Thyroid gland (tissue), 4 donors: Measurements from ENCODE around the gene HOXB1. TPM values are rescaled to one million over a fixed set of nuclear protein-coding genes. Genes with fewer than 3 reads are reported as not detected.
A peak's percentile ranks its signal among the peaks of the same experiment; 100 is the strongest.

ENCODE experiments used
- DNase-seq, 2 donors: peaks; one replicate each; pipeline ENCODE4 v3.0.0-alpha.2; 2019
- H3K27ac ChIP-seq, 3 donors: fragments of 200-600 bp; sonication (generic); 1 replicate in 2 of 3; 2 replicates in 1 of 3; pipeline ENCODE4 v1.5.1; 2016 to 2019; ENCODE audit warnings: mild to moderate bottlenecking in 1 of 3, moderate library complexity in 1 of 3
- H3K27me3 ChIP-seq: fragments of 200-600 bp; sonication (generic); one replicate; pipeline ENCODE4 v1.5.1; 2019
- H3K36me3 ChIP-seq, 2 donors: fragments of 200-600 bp; sonication (generic); one replicate each; pipeline ENCODE4 v1.5.1; 2016 to 2019
- H3K4me1 ChIP-seq, 2 donors: fragments of 200-600 bp; sonication (generic); one replicate each; pipeline ENCODE4 v1.5.1; 2017 to 2019
- H3K4me3 ChIP-seq, 3 donors: fragments of 200-600 bp; sonication (generic); replicated peaks in 1 of 3; 1 replicate in 2 of 3; 2 replicates in 1 of 3; pipeline ENCODE4 v1.5.1; 2016; ENCODE audit warnings: mild to moderate bottlenecking in 1 of 3
- H3K9me3 ChIP-seq: fragments of 200-600 bp; sonication (generic); one replicate; pipeline ENCODE4 v1.5.1; 2017
- CTCF ChIP-seq, 6 experiments: fragments of 200-600 bp in 3 of 6; fragments of 450-650 bp in 3 of 6; sonication (generic) in 3 of 6; IDR thresholded peaks; one replicate each; pipeline ENCODE4 v1.5.1; 2016 to 2019; ENCODE audit warnings: antibody characterized with exemption in 6 of 6, mild to moderate bottlenecking in 2 of 6, inconsistent platforms in 1 of 6, moderate library complexity in 1 of 6
- POLR2A ChIP-seq, 2 donors: fragments of 450-650 bp; IDR thresholded peaks; one replicate each; pipeline ENCODE4 v1.6.1; 2017; ENCODE audit warnings: antibody characterized with exemption in 2 of 2, mild to moderate bottlenecking in 2 of 2, moderate library complexity in 1 of 2
- WGBS, 2 donors: methylation state at CpG; one replicate each; pipeline ENCODE4 v1.1.5; 2017; 5-methylcytosine and 5-hydroxymethylcytosine counted together
- intact Hi-C: fragments of 100-400 bp; cut with DNase I; formaldehyde crosslinking; loops from one replicate; pipeline ENCODE4 v1.15.1; 2023
- total RNA-seq, 4 donors: library from RNA; depleted of rRNA; stranded (reverse); fragments of >200 nt; gene quantifications; one replicate each; pipeline ENCODE4 v1.2.3, GENCODE V29; 2016

The HOXB1 gene
- total RNA-seq, 4 donors from 2014 or later: not detected

DNA sequence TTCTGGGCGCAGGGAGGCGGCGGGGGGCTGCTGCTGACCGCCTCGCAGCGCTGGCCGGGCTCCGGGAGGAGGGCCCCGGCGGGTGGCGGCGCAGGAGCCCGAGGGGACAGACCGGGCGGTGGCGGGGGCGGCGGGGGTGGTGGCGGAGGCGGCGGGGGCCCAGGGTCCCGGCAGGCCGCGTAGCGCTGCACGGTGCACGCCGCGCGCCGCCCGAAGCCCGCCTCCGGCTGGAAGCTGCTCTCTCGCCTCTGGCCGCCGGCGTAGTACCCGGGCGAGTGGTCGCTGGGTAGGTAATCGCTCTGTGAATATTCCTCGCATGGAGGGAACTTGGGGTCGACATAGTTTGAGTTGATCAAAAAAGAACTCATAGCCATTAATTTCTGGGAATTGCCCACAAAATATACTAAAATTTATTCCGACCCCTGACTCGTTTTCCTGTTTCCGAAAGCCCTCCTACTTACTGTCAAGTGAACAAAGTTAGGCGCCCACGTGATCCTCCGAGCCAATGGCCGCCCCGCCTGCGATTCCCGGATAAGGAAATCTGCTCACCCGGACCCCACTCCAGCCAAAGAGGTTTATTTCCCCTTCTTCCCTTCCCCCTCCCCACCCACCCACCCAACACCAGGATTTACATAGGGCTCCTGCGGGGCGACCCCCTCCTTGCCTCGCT is 47.3 kb upstream of the HOXB1 start, which contains the start of gene HOXB4:
TSS of gene HOXB4 (minus strand) at position 405 of the 670 bp plus-strand sequence. CDS start at position 374, 31 bp downstream.
- peak; percentile 41 to 45 for DNase-seq
- Histone ChIP-seq H3K27ac (peak within 1 kb of the TSS in 2 of 3 donors; percentile 21 to 33), H3K36me3 (no peaks in the 10 kb centered on the region), H3K27me3 (peaks cover 77% of the 10 kb centered on the region), H3K9me3 (no peaks in the 10 kb centered on the region), H3K4me1 (peaks cover 0 to 20% of the 10 kb centered on the region in 2 donors), H3K4me3 (peak within 1 kb of the TSS in 1 of 3 donors; percentile 24)
- WGBS, 2 donors: 2% methylated on average over 30 to 33 of the region's 58 CpGs
- intact Hi-C loops: no loop called here
- no peak for TF ChIP-seq CTCF (IDR thresholded peaks at IDR 0.05)

GRCh38 chr17:48577330-48577945 is 46.6 kb upstream of the HOXB1 start:
- intact Hi-C loops: no loop called here

DNA sequence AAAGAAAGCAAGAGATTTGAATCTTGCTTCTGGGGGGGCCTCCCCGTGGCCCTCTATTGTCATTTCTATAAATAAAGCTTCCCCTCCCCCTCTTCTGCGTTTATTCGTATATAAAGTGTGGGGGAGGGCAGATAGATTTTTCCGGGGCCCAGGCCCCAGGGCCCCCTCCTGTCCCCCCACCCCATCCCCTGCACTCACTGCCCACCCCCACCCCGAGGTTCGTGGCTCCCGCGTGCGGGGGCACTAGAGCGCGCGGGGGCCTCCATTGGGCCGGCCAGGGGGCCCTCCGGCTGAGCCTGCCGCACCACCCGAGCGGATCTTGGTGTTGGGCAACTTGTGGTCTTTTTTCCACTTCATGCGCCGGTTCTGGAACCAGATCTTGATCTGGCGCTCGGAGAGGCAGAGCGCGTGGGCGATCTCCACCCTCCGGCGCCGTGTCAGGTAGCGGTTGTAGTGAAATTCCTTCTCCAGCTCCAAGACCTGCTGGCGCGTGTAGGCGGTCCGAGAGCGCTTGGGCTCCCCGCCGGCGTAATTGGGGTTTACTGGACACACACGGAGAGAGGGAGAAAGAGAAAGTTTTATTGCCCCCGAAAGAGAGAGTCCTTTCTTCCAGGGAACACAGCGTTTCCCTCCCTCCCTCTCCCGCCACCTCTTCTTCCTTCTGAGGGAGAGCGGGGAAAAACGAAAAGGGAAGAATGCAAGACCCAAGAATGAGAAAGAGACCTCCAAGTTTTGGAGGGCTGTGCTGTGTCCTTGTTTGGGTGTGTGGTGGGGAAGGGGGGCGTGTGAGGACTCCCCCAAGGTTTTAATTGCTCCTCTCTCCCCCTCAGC is 45.9 kb upstream of the HOXB1 start:
- no peaks in the 10 kb centered on the region for H3K36me3 ChIP-seq
- peak overlapping the region in 2 of 3 donors; percentile 33 to 61 for H3K27ac ChIP-seq
- intact Hi-C loops: no loop called here
- WGBS, 2 donors: 11 to 14% methylated on average over 29 to 30 of the region's 43 CpGs
- no peaks in the 10 kb centered on the region for H3K9me3 ChIP-seq
- H3K4me3 ChIP-seq: peak overlapping the region in 1 of 3 donors; percentile 24
- H3K4me1 ChIP-seq: peaks cover 0 to 12% of the 10 kb centered on the region in 2 donors
- TF ChIP-seq CTCF (IDR thresholded peaks at IDR 0.05) (no peak), POLR2A (IDR thresholded peaks at IDR 0.05) (no peak)
- H3K27me3 ChIP-seq: peaks cover 70% of the 10 kb centered on the region
- peak; percentile 25 to 40 for DNase-seq

More at GRCh38 chr17:48577330-48577945, 46.6 kb upstream of the HOXB1 start:
- DNase-seq: no peak
- Histone ChIP-seq H3K9me3 (no peaks in the 10 kb centered on the region), H3K36me3 (no peaks in the 10 kb centered on the region), H3K27me3 (peaks cover 72% of the 10 kb centered on the region), H3K4me1 (peaks cover 0 to 18% of the 10 kb centered on the region in 2 donors), H3K27ac (peak overlapping the region in 2 of 3 donors; percentile 21 to 33), H3K4me3 (peak overlapping the region in 1 of 3 donors; percentile 24)
- WGBS, 2 donors: 3 to 7% methylated on average over 16 to 19 of the region's 19 CpGs
- no peak for TF ChIP-seq POLR2A (IDR thresholded peaks at IDR 0.05)
- no peak for TF ChIP-seq CTCF (IDR thresholded peaks at IDR 0.05)

DNA sequence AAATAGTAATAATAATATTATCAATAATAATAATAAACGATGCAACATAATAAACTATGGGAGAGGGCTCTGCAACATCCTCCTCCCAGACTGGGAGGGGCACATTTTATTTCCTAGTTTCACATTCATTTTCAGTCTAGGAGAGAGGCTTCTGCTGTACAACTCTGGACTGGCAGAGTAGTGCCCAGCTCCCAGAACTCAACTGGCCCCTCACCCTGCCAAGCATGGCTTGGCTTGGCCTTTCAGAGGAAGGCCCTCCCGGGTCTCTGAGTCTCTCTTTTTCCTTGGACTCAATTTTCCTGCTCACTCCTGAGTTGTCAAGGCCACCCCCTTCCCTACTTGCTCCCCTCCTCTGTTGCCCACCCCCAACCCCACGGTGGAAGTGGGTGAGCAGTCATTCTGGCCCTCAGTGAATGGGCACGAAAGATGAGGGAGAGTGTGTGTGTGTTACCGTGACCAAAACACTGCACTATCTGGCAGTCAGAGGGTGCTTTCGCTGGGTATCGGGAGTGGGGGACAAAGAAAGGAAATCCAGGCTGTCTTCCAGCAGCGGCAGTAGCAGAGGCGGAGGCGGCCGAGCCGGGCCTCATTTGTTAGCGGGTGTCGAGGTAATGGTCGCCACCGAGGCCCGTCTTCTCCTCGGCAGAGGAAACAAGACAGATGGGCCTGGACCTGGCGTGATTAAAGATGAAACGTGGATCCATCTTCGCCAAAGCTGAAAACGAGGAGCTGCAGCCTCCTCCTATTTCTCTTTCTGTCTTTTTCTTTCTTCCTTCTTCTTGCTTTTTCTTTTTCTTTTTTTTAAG is 45.1 kb upstream of the HOXB1 start:
- peaks cover 0 to 12% of the 10 kb centered on the region in 2 donors for H3K4me1 ChIP-seq
- intact Hi-C loops: no loop called here
- H3K4me3 ChIP-seq: no peak overlapping the region
- no peaks in the 10 kb centered on the region for H3K36me3 ChIP-seq
- peaks cover 64% of the 10 kb centered on the region for H3K27me3 ChIP-seq
- no peaks in the 10 kb centered on the region for H3K9me3 ChIP-seq
- TF ChIP-seq CTCF (IDR thresholded peaks at IDR 0.05) (no peak), POLR2A (IDR thresholded peaks at IDR 0.05) (no peak)
- H3K27ac ChIP-seq: peak overlapping the region in 2 of 3 donors; percentile 12 to 61
- 12 to 15% methylated on average over 22 of the region's 22 CpGs for WGBS, 2 donors
- DNase-seq: no peak
